Activated T-cell treated with anti-CD3 and anti-CD28 coated beads, Interleukin-2, amount 50 U/mL, for 1 hour (primary cell): ENCODE measurements around the gene TAF1L.
A peak's percentile ranks its signal among the peaks of the same experiment; 100 is the strongest.

Source experiments
- DNase-seq: peaks from one replicate; pipeline ENCODE4 v3.0.0-alpha.2; 2020

The TAF1L gene

DNA sequence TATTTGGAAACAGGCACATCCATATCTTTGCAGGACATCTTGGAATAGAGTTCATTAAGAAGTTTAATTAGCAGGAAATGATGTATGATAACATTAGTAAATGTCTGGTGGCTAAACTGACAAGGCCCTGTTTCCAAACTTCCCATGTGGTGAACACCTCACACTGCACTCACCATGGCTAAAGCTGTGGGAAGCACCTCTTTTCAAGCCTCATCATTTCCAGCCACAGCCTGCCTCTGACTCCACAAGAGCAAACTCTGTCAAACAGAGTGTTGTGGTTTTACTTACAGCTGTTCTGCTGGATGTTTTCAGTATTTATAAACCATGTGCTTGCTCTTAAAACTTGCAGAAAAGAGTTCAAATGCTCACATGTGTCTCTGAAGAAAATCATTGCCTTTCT is 47.6 kb downstream of the TAF1L start:
- no peak for DNase-seq

DNA sequence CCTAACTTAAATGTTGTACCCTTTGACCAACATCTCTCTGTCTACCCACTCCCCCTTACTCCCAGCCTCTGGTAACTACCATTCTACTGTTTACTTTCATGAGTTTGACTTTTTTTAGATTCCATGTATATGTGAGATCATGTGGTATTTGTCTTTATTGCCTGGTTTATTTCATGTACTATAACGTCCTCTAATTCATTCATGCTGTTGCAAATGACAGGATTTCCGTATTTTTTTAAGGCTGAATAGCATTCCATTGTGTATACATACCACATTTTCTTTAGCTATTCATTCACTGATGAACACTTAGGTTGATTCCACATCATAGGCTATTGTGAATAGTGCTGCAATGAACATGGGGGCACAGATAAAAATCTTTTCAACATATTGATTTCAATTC is 50.7 kb downstream of the TAF1L start:
- no peak for DNase-seq

DNA sequence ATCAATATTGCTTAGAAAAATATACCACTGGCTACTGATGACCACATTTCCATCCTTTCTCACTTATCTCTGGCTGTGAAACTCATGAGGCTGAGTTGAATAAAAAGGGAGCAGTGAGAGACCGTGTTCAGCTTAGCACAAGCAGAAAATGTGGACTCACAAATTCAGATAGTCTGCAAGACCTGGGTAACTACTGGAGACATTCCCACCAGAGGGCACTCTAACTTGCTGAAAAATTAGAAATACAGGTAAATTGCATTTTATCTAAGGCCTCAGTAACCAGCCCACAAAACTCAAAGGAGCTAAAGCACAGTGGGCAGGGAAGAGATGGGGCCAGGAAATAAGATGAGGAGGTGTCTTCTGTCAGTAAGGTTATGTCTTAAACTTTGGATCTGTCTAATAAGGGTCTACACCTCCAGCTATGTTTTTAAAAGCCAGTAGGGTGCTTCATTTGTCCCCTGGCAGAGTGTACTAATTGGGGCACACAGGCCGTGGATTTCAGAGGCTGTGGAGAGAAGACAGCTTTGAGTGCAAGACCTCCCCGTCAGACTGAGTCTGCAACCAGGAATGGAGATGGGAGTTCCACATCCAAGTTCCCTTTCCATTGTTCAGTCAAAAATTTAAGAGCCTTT is 53.8 kb downstream of the TAF1L start:
- no peak for DNase-seq

DNA sequence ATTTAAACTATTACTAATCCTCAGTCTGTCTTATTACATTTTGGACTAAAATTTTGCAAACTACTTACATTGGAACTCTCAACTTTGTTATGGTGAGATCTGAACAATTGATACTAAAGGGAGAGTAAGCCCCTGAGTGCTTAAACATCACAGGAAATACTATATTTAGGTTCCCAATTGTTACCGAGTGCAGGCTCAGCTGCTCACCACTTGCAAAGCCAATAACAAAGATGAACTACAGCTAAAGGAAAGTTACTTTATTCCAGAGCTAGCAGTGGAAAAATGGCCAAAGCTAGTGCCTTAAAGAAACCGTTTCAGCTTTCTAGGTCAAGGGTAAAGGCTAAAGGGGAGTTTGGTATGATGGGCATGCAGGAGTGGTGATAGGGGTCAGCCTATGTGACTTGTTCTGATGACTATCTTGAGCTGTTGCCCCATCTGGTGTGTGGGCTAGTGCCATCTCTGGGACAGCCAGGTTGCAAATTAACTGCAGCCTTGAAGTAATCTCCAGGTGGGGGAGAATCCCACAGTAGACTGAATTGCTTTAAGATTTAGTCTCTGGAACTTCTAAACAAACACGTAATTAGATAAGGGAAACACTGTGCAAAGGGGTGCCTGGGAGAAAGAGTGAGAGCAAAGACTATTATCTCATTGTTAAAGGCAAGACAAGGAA is 54.7 kb downstream of the TAF1L start:
- DNase-seq, result no peak

DNA sequence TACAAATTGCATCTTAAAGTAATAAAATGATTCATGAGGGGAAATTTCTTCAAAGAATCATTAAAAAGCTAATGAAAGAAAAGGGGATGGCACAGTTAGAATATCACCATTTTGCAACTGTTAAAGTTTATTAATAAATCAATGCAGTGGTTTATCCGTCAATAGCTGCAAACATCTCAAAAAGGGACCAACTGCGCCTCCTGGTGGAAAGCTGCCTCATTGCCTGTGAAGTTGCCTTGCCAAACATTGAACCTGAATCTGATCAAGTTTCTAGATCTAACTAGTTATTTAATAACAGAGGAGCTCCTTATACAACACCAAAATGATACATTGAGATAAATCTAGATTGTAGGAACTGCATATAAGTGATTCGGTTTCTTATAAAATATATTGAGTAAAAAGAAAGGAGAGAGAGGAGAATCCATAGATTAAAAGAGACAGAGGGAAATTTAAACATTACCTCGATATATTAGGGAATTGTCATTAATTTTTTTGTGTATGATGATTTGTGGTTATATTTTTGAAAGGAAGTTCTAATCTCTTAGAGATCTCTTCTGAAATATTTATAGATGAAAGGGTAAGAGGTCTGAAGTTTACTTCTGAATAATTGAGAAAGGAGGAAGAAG is 55.6 kb downstream of the TAF1L start:
- DNase-seq, result peak; percentile 83
